Choroid plexus epithelial cell (primary cell): ENCODE results near the gene FAM32A.
A peak's percentile ranks its signal among the peaks of the same experiment; 100 is the strongest.

Source experiments
- DNase-seq: peaks from one replicate; pipeline ENCODE4 v3.0.0-alpha.2; 2010; ENCODE audit warnings: low read depth
- H3K4me3 ChIP-seq: 2 replicates; pipeline ENCODE4 v1.5.1; 2011; ENCODE audit warnings: low read depth, mild to moderate bottlenecking, control low read depth, low read length, moderate library complexity
- CTCF ChIP-seq: conservative IDR thresholded peaks from 2 replicates; pipeline ENCODE4 v1.5.1; 2011; ENCODE audit warnings: low read depth, mild to moderate bottlenecking, control low read depth, inconsistent platforms, low read length, moderate library complexity

FAM32A gene

GRCh38 chr19:16185123-16185767, at the start of gene FAM32A:
Gene FAM32A, plus strand, starts transcription at chr19:16185410. Its CDS starts 33 bp downstream, at chr19:16185443.
- peak within 1 kb of the TSS; percentile 99 for H3K4me3 ChIP-seq
- TF ChIP-seq CTCF = peak; percentile 25
- DNase-seq = peak; percentile 99

DNA sequence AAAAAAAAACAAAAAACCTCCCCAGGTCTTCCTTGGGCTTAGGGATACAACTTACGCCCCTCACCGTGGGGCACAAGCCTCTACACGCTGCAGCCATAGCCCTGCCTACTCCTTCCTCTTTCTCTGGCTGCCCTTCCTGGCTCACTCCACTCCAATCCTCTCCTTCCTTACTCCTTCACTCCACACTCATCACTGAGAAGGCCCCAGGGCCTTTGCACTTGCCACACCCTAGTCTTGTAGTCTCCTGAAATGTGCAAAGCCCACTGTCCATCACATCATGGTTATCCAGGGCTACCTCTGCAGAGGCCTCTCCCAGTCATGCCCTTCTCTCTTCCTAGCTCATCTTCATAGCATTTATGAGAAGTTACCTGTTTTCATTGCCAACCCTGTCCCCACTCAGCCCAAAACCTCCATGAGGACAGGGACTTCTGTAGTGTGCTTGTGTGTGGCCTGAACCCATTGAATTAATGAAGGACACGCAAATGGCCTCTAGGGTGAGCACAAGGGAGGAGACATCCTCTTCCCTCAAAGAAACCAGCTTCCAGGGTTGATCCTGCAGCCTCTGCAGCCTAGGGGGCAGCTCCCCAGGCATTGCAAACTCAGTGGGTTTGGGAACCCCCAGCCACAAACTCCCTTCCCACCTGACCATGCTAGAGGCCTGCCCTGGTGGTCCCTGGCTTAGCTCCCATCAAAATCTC, 49.6 kb upstream of the FAM32A start:
- DNase-seq = no peak
- no peak overlapping the region for H3K4me3 ChIP-seq
- TF ChIP-seq CTCF = no peak

GRCh38 chr19:16136185-16136999, 48.8 kb upstream of the FAM32A start:
- no peak for TF ChIP-seq CTCF
- no peak for DNase-seq
- H3K4me3 ChIP-seq = no peak overlapping the region

DNA sequence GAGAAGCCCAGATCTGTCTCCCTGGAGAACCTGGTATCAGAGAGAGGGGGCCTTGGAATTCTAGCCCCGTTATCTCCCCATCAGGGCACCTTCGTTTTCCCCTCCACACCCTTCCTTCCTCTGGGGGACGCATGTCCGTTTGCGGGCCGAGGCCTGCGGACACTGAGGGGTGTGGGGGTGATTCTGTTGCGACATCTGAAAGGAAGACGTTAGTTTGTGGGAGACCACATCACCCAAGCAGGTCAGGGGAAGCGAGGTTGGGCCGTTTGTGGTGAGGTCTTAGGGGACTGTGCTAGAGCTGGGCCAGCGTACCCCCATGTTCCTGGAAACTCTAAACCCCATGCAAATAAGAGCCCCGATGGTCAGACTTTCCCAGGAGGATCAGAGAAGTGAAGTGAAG, 45.5 kb upstream of the FAM32A start:
- DNase-seq = no peak
- no peak overlapping the region for H3K4me3 ChIP-seq
- no peak for TF ChIP-seq CTCF

DNA sequence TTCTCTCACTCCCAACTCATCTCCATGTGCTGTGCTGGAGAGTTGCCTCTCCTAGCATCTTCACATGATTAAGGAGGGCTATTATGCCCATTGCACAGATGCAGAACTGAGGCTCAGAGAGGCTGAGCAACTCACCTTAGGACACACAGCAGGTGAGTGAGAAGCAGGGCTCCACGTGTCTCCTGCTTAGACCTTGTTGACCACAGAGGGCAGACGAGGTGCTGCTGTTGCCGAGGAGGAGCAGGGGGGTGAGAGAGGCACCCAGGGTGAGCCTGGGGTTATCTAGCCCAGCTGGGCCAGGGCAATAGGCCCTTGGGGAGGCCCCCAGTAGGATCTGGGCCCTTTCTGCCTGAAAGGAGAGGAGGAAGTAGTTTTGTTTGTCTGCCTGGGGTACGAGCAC, 44.2 kb upstream of the FAM32A start:
- no peak for TF ChIP-seq CTCF
- DNase-seq = no peak

GRCh38 chr19:16142032-16142580, 43.1 kb upstream of the FAM32A start:
- no peak overlapping the region for H3K4me3 ChIP-seq
- no peak for DNase-seq
- no peak for TF ChIP-seq CTCF

More for the DNA sequence above, 44.2 kb upstream of the FAM32A start:
- no peak overlapping the region for H3K4me3 ChIP-seq
